Activated CD8-positive, alpha-beta memory T cell treated with anti-CD3 and anti-CD28 coated beads, Interleukin-2, amount 50 U/mL, for 48 hours (primary cell): Measurements from ENCODE around the gene FANCI.

Experiments
- DNase-seq: peaks from one replicate; pipeline ENCODE4 v3.0.0-alpha.2; 2020

Gene FANCI

GRCh38 chr15:89363770-89364169 is 120.0 kb downstream of the FANCI start:
- no peak for DNase-seq

DNA sequence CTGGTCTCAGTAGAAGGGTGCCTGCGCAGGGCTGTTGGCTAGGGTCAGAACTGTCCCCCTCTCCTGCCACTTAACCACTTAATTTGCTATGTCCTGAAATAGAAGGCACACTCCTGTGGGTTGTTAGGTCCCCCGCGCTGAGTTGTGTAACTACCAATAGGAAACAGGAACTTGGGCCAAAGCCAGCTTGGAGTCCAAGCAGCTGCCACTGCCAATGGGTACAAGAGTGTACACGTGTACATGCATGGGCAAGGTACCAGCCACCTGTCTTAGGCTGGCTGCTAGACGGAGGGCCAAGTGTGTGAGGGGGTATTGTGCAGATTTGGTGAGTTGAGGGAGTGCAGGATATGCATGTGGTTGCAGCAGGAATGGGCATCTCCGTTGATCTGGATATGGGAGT is 120.6 kb downstream of the FANCI start:
- no peak for DNase-seq

DNA sequence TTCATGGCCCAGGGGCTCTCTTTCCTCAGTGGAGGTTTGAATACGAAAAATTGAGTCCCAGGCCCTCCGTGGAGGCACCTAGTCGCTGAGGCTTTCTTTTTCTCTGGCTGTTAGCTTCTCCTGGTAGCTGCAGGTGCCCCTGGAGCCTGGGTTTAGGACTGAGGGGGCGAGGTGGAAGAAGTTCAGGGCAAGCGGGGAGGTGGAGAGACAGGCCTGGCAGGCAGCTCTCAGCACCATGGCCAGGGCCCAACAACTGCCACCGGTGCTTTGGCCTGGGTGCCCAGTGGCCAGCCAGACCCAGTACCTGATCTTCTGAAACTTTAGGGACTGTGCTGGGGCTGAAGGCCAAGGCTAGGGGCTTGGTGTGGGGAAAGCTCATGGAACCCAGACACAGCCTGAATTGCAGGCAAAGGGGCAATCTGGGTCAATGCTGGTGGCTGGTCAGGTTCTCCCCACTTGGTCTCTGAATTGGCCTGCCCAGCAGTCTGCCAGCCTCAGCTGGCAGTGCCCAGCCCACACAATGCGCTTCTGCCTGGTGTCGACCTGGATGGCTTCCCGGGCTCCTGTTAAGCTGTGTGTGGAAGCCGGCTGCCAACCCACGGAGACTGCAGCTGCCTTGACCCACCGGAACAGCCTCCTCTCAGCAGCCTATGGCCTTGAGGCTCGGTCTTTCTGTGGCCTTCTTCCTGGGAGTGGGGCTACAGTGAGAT is 121.1 kb downstream of the FANCI start:
- no peak for DNase-seq

- no peak for DNase-seq
Measured at GRCh38 chr15:89365462-89366065, 121.8 kb downstream of the FANCI start.
